ENCODE data around the gene GTF2IRD1. TPM values are rescaled to one million over a fixed set of nuclear protein-coding genes. Genes with fewer than 3 reads are reported as not detected.

Gene GTF2IRD1
- total and polyA plus RNA-seq, 2 of the 13 experiments (the other 11 are each of a cell fraction or from before 2014, with no cell fraction given), result 16.5 to 26.7 TPM

DNA sequence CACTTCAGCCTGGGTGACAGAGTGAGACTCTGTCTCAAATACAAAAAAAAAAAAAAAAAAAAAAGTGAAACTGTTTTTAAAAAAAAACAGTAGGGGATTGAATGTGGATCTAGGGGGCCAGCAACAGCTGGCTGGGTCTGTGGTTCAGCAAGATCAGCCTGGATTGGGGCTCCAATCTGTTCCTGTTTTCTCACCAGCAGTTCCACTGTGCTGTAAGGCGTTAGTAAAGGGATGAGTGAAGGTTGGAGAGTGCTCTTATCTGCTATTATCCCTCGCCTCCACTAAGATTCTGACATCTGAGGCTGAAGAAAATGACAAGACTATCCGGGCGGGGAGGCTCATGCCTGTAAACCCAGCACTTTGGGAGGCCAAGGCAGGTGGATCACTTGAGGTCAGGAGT is 41.6 kb upstream of the GTF2IRD1 start (continued):
- TF ChIP-seq HDAC1 (CRISPR knock-in tag; IDR thresholded peaks at IDR 0.05), result no peak
- no peak for TF ChIP-seq CREBL2 (CRISPR knock-in tag; IDR thresholded peaks at IDR 0.05; ENCODE audit: borderline replicate concordance)
- TF ChIP-seq, protein P1, sequence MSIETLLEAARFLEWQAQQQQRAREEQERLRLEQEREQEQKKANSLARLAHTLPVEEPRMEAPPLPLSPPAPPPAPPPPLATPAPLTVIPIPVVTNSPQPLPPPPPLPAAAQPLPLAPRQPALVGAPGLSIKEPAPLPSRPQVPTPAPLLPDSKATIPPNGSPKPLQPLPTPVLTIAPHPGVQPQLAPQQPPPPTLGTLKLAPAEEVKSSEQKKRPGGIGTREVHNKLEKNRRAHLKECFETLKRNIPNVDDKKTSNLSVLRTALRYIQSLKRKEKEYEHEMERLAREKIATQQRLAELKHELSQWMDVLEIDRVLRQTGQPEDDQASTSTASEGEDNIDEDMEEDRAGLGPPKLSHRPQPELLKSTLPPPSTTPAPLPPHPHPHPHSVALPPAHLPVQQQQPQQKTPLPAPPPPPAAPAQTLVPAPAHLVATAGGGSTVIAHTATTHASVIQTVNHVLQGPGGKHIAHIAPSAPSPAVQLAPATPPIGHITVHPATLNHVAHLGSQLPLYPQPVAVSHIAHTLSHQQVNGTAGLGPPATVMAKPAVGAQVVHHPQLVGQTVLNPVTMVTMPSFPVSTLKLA (IDR thresholded peaks at IDR 0.05), result no peak
- TF ChIP-seq ZNF766 (CRISPR knock-in tag; IDR thresholded peaks at IDR 0.05; ENCODE audit: borderline replicate concordance), result no peak
- TF ChIP-seq ZNF589 (CRISPR knock-in tag; conservative IDR thresholded peaks at IDR 0.05), result no peak
- no peak for TF ChIP-seq ZBTB42 (CRISPR knock-in tag; IDR thresholded peaks at IDR 0.05)
- no peak for TF ChIP-seq ZNF44 (CRISPR knock-in tag; IDR thresholded peaks at IDR 0.05)
- TF ChIP-seq HNF4G (IDR thresholded peaks at IDR 0.05; ENCODE audit: borderline replicate concordance, low read depth, low read length), result no peak
- no peak for TF ChIP-seq HNF4G (CRISPR knock-in tag; IDR thresholded peaks at IDR 0.05; ENCODE audit: borderline replicate concordance, low read depth)
- TF ChIP-seq FOXA3 (CRISPR knock-in tag; IDR thresholded peaks at IDR 0.05), result no peak
- TF ChIP-seq ZNF24 (IDR thresholded peaks at IDR 0.05), result no peak

DNA sequence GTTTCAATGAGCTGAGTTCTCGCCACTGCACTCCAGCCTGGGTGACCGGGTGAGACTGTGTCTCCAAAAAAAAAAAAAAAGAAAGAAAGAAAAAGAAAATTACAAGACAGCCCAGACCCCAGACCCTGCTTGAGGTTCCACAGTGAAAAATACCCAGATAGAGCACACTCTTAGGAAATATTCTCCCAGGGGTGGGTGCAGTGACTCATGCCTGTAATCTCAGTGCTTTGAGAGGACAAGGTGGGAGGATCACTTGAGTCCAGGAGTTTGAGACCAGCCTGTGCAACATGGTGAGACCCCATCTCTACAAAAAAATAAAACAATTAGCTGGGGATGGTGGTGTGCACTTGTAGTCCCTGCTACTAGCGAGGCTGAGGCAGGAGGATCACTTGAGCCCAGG is 41.1 kb upstream of the GTF2IRD1 start:
- Histone ChIP-seq H2AFZ (ENCODE audit: low read length) (no peak overlapping the region), H3K79me2 (ENCODE audit: insufficient read depth, low read length) (no peaks in the 10 kb centered on the region), H3K27ac (ENCODE audit: extremely low read length, insufficient read depth, low read length) (no peak overlapping the region), H3K9ac (ENCODE audit: insufficient read depth, low read depth, low read length) (no peak overlapping the region), H3K36me3 (replicated peaks in 1 of 2; ENCODE audit: control insufficient read depth in 1 of 2, insufficient read depth in 2 of 2, low read length in 2 of 2) (no peaks in the 10 kb centered on the region), H3K9me3 (ENCODE audit: low read length) (no peaks in the 10 kb centered on the region), H3K4me3 (replicated peaks in 1 of 3; ENCODE audit: insufficient read depth in 1 of 3, low read depth in 2 of 3, low read length in 3 of 3) (no peak overlapping the region), H3K4me1 (ENCODE audit: insufficient read depth, low read length) (peaks cover 6% of the 10 kb centered on the region; the same call in 1 of the 2 replicates), H3K4me2 (ENCODE audit: low read depth, low read length) (no peak overlapping the region), H4K20me1 (ENCODE audit: insufficient read depth, low read length) (no peaks in the 10 kb centered on the region), H3K27me3 (ENCODE audit: control insufficient read depth in 1 of 2, insufficient read depth in 2 of 2, low read length in 2 of 2) (no peaks in the 10 kb centered on the region)
- intact Hi-C loops (cut with micrococcal nuclease; ENCODE audit: unreplicated experiment), result no loop called here
- no peak for DNase-seq (ENCODE audit: low spot score)
- FAIRE-seq, result no peak
- WGBS (ENCODE audit: low lambda C conversion rate), result 64% methylated on average over 3 of the region's 3 CpGs
- no TSS peak for BruUV-seq (replicated peaks)
- ChIA-PET POLR2A (no interaction called here), CTCF (ENCODE audit: low intra/inter-chr PET ratio, low total read pairs) (interaction anchor here (0.5 to 1.2 kb wide), 2 partner anchors 68 to 133 kb away, joined by 3 to 4 read pairs; no protein-coding TSS in a partner anchor)
- ATAC-seq, result no peak; the same call in 2 of the 3 replicates
- in situ Hi-C loops (cut with HindIII; ENCODE audit: extremely low pct_ligation_motif_present, low pct_unique_long_range_greater_than_20kb), result no loop called here
- TF ChIP-seq ZNF292 (CRISPR knock-in tag; IDR thresholded peaks at IDR 0.05; ENCODE audit: borderline replicate concordance, low read depth), result no peak
- TF ChIP-seq EP300 (IDR thresholded peaks at IDR 0.05; ENCODE audit: low read depth in 2 of 2, low read length in 2 of 2), result no peak
- no peak for TF ChIP-seq EP300 (CRISPR knock-in tag; IDR thresholded peaks at IDR 0.05; ENCODE audit: borderline replicate concordance)
- TF ChIP-seq ARID4A (CRISPR knock-in tag; IDR thresholded peaks at IDR 0.05; ENCODE audit: borderline replicate concordance), result no peak
- TF ChIP-seq ELF1 (CRISPR knock-in tag; IDR thresholded peaks at IDR 0.05), result no peak
- TF ChIP-seq, protein P2, sequence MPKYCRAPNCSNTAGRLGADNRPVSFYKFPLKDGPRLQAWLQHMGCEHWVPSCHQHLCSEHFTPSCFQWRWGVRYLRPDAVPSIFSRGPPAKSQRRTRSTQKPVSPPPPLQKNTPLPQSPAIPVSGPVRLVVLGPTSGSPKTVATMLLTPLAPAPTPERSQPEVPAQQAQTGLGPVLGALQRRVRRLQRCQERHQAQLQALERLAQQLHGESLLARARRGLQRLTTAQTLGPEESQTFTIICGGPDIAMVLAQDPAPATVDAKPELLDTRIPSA (CRISPR knock-in tag; IDR thresholded peaks at IDR 0.05; ENCODE audit: borderline replicate concordance), result no peak
